GM12892 (cell line): ENCODE measurements around the gene PDSS2.

Source experiments
- POLR2A ChIP-seq: IDR thresholded peaks from 2 replicates; pipeline ENCODE4 v1.6.1; 2011; ENCODE audit warnings: low read depth, low read length, control low read depth
- TAF1 ChIP-seq: IDR thresholded peaks from 2 replicates; pipeline ENCODE4 v1.6.1; 2011; ENCODE audit warnings: low read depth, mild to moderate bottlenecking, control low read depth, low read length, borderline replicate concordance

GRCh38 chr6:107304421-107305025, 154.8 kb downstream of the PDSS2 start:
- no peak for TF ChIP-seq POLR2A
- no peak for TF ChIP-seq TAF1
